Amygdala (tissue), 56 donors: ENCODE measurements around the gene MAGI2.

ENCODE experiments used
- DNase-seq, 56 donors: peaks; one replicate each; lab custom pipeline; 2025; lab: John Stamatoyannopoulos, UW

MAGI2 gene

DNA sequence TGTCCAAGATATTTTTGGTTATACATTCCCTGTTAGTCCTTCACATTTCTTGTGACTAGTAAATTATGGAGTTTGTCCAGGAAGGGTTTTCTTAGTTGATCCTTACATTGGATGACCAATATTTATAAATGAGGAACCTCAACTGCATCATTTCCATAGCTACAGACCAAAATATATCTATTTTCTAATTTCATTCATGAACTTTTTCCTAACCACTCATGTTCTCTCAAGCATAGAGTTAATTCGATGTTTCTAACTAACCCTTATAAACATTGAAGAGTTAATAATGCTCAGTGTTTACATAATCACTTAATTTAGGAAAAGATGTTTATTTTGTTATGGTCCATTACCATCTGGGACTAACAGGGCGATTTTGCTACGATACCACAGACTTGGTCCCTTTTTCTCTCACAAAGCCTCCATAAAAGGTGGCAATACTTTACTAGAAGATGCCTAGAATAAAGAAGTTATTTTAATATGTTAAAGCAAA is 591.0 kb downstream of the MAGI2 start:
- DNase-seq: no peak

DNA sequence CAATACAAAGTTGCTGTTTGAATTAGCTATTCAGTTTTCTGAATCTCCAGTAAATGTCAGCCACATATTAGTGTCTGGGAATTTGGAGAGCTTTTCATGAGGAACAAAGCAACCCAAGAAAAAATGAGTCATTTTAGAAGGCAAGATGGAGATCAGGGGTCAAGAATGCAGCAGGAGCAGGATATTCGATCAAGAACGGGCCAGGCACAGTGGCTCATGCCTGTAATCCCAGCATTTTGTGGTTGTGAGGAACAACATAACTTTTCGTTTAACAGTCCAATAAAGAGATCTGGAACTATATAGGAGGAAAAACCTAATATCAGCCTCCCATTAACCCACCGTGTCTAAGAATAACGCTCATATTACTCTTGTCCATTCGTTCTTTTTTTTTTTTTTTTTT is 600.5 kb downstream of the MAGI2 start:
- no peak for DNase-seq

DNA sequence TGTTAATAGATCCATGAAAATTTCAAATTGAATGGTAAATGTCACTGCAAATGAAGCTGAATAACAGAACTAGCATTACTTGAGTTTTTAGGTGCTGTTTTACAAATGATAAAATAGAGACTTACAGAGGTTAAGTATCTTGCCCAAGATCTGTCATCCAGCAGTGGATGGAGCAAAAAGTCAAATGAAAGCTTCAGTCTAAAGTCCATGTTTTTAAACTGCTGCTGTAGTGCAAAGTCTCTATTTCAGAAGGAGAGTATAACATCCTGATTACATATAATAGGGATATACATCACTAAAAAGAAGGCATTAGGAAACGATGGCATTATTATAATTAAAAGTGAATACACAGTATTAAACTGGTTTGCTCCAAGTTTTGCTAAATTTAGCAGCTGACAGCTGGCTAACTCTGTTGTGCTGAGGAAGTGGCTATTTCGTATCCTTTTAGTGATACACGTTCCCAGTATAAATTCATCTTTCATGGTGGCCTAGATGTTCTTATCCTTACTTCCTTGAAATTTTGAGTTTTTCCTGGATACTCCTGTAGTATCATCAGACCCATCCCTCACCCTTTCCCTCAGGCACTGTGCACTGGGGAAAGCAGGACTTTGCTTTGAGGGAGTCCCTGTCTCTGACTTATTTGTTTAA is 603.2 kb downstream of the MAGI2 start:
- no peak for DNase-seq

DNA sequence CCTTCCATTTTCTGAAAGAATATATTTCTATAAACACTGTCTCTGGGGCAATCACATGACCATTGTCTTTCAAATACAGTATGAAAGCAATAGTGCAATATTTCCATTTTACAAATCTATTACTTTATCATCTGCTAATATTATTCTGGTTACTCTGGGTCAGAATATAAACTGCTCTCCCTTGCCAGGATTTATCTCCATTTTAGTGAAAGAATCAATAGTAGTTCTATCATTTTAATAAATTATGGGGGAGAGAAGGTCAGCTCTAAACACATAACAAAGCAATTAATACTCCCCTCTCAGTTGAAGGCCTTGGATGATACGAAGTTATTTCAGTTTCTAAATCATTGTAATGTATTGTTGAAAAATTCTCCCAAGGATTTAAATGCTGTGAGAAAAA is 608.3 kb downstream of the MAGI2 start:
- no peak for DNase-seq

DNA sequence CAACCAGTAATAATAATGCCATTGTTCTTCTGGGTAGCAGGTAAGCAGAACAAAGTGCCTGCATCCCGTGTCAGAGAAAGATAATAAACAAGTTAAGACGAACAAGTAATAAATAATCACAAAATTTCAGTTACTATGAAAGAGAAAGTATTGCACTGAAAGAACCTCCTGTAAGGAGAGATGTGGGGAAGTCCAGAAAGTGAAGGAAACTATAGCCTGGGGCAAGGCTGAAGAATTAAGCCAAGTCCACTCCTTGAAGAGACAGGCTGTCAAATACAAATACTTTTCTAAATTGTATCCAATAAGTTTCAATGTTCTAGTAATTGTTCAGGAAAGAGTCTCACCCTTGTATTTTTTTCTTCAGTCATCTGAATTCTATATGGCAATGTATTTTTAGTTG is 611.4 kb downstream of the MAGI2 start:
- DNase-seq: no peak

DNA sequence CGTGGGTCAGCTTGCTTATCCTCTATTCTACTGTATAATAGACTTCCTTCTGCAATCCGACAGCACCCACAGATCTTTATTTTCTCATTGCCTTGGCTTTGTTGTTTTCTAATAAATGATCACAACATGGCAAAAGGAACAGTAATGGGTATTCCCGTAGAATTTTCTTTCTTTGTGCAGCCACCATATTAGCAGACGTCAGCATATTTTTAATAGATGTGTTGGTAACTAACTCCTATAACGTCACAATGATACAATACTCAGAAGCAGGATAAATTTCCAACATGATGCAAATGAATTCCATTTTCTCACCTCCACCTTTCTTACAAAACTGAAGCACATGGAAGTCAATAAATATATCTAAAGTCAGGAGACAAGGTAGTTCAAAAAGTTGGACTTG is 617.6 kb downstream of the MAGI2 start:
- no peak for DNase-seq

DNA sequence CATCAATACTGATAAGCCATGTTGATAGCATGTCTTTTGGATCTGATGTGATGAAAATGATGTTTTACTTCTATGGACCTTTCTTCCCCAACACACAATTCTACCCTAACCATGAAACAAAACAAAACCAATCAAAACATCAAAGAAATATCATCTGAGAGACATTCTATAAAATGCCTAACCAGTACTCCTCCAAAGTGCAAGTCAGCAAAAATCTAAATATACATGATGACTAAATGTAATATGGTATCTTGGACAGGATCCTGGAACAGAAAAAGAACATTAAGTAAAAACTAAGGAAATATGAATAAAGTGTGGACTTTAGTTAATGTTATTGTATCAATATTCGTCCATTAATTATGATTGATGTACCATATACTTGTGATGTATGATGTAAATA is 625.1 kb downstream of the MAGI2 start:
- no peak for DNase-seq

DNA sequence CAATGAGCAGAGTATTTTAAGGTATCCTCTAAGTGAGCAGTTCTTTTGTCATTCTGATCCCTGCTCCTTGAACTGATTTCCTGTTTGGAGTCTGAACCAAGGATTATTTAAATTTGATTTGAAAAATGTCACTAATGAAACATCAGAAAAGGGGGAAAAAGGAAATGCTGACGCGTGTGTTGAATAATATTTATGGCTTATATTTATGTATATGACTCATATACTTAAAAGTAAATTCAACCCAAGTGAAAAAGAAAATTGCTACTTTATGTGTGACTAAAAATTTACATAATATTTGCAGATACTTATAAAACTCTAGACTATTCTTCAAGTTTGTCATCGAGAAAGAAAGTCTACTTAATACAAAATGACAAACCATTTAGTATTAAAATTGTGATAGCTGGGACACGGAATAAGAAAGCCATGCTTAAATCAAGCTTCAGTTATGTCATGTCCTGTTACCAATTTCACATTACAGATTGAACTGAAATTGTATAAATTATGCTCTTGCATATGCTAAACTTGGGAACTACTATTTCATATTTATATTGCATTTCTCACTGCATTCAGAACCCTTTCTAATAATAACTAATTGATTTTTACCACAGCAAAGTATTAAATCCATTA is 649.9 kb downstream of the MAGI2 start:
- no peak for DNase-seq

DNA sequence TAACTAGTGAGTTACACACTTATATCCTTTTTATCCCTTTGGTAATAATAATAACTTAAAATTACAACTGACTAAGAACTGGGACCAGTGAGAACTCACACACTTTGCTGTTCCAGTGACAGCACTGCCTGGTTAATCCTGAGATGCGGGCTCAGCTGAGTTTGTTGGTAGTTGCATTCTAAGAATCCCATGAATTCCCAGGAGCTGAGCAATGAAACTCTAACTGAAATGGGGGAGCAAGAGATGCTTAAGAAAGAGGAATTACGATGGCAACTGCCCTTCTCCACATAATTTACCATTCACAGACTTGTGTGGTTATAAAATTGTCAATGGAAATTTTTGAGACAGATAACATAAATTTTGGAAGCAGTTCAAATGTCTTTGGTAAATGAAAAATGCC is 659.4 kb downstream of the MAGI2 start:
- DNase-seq: no peak

DNA sequence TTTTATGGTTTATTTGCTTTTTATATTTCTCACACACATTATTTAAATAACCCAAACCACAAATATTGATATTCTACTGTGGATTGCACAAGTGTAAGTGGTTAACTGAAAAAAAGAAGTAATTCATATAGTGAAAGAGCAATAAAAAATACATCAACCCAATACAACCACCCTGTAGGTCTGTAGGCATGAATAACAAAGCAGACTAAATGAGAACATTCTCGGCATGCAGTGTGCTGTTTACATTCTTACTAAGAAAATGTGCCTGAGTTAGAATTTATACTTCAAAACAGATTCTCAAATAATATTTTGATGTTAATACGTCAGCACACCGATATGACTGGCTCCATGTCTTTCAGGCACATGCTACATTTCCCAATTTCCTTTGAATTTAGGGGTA is 660.8 kb downstream of the MAGI2 start:
- no peak for DNase-seq

DNA sequence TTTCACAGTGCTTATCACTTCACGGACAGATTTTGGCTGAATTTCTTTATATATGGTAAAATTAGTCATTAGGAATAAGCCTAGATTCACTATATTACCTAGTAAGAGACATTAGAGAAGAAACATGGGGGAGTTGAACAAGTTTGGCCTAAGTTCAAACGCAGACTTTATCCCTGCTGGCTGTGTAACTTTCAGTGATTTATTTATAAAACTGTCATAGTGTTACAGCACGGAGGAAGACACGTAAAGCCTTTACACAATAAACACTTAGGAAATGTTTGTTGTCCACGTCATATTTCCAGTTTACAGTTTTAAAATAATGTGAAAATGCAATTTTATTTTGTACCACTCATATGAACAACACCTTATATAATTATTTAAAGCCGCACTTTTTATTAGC is 661.5 kb downstream of the MAGI2 start:
- DNase-seq: no peak

DNA sequence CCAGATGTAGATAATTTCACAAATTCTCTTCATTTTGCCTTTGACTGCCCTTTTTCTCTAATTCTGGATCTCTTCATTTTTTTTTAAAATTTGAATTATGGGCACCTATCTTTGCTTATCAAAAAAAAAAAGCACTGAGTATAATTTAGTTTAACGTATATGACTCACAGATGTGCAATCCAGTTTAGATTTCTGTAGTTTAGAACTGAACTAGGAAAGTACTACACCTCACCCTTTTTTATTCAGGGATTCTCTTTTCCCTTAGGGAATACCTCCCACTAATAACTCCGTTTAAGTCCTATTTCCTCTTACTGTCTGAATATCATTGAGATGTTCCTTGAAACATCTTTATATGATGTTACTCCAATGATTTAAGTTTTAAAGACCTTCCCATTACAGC is 665.0 kb downstream of the MAGI2 start:
- no peak for DNase-seq

DNA sequence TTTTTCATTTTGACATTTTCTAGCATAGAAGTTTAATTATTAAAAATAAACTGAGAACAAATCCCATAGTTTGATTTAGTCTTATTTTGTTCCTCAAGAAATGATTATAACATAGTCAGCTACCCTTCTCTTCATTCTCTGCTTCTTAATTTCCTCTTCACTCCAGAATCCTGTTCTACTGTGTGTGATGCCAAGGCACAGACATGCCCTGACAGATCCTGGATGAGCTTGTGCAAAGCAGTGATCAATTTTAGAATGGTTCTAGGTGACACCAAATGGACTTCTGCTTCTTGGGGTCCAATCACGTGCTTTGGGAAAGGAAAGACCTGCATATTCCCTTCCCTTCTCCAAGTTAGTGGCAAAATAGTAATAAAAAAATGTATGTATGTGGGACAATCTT is 665.6 kb downstream of the MAGI2 start:
- DNase-seq: no peak

DNA sequence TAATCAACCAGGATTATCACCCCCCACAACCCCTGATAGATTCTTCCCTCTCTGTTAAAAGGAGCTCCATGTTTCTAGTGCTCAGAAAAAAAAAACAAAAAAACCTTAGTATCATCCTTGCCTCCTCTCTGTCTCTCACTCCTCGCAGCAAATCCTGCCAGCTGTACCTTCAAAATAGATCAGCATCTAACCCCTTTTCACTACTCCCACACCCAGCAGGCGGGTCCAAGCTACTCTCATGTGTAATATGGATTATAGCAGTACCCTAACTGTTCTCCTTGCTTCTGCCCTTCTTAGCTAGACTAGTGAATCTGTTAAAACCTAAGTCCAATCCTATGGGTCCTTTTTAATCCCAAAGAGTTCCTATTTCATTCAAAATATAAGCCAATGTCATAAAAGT is 667.4 kb downstream of the MAGI2 start:
- DNase-seq: peak in 4 of 56 donors; percentile 4 to 29 (median 12)

DNA sequence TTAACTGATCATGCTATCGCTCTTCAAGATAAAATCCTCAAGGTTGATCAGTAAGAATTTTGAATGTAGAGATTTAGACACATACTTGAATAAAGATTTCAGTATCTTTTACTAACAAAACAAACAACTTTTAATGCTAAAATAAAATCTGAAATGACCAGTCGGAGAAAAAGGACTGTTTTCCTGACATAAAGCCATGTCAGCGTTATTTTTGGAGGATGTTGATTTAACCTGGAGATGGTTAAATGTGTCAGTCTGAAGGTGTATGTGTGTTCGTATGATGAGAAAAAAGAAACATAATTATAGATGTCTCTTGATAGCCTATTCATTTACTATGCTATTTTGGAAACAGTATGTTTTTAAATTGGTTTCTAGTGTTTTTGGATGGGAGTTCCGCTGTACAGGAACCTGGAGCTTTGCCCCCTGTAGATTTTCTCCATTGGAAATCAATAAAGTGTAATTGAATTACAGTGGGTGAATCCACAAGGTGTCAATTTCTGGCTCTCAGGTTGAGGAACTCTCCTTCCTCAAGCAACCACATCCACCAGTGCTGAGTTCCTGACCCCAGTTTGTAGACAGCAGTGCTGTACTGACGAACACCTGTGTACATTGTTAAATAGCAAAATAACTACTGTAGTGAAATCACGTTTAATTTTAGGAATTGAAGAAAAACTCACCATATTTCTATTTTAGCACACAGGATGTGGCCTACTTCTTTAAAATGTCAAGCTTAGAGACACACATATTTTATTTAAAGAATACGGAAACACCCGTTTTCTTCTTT is 670.1 kb downstream of the MAGI2 start:
- DNase-seq: no peak

DNA sequence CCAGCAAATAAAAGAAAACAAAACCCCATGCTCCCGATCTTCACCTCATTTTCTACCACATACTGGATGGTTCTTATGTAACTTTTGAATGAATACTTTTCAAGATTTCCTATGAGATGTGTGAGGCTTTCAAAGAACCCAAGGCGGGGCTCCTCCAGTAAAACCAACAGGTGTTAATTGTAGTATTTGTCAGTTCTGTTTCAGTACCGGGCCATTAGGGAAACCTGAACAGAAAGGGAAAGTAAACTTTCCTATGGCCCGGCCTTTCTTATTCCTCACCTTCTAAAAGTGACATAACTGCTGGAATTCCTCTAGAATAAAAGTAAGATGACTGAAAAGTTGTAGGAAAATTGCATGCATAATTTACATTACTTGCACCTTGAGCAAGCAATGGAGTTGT is 672.9 kb downstream of the MAGI2 start:
- DNase-seq: no peak

DNA sequence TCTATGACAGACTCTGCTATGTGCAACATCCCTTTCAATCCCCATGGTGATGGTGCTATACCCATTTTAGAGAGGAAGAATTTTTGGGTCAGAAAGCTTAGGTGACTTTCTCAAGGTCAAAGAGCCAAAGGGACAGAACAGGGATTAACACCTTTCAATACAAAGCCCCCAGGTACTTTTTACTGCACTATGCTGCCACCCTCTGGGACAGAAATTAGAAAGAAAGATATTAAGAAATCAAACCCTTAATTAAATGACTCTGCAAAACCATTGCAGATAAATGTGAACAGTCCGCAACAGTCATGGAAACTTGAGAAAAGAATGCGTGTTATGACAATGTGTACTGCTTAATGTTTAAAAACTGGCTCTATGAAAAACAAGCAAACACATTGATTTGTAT is 673.7 kb downstream of the MAGI2 start:
- DNase-seq: no peak

DNA sequence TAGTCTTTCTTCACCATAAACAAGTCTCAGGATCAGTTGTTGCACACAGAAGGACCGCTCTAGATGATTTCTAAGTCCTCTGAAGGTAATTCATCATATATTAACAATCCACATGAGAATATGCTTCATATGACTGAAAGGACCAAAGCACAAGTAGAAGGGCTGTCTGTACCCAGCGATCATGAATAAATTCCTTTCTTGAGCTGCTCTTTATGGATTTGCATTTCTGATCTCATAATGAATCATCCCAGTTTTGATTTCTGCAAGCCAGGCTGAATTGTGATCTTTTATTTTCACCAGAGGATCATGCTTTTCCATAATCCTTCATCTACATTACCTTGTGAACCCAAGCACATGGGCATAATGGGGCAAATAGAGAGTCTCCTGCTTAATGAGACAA is 675.6 kb downstream of the MAGI2 start:
- no peak for DNase-seq

DNA sequence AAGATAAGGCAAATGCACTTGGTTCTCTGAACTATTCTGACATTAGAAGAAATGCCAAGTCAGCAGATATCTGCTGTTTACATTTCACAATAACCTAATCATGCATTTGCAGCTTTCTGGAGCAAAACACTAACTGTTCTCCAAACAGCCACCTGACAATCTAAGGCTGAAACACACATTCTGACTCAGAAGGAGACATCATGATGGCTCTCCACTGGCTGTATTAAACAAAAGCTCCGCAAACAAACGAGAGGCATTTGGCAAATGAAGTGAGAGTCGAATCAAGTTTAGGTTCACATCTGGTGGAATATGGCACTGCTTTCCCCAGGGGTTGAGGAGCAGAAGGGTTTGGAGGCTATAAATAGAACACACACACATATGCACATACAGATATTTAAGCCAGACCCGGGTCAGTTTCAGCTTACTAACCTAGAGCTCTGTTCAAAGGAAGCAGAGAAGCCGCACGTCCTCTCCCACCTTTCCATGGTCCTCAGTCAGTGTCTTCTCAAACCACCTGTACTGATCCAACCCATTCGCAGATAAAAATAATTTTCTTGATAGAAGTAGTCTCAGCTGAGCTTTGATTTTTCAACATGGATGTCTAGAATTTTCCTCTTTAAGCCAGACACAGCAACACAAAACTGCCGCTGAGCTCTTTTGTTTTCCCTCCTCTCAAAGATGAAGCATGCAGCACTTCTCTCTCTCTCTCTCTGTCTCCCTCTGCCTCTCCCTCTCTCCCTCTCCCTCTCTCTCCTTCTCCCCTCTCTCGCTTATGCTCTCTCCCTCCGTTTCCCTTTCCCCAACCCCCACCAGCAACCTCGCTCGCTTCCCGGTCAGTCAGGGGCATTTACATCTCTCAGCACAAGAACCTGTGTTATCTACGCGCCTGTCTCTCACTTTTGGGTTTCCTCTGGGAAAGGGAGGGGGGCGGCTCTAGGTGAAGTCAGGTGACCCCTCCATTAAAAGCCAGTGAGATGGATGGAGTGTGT is 682.8 kb downstream of the MAGI2 start:
- peak in 31 of 56 donors; percentile 3 to 77 (median 31) for DNase-seq

DNA sequence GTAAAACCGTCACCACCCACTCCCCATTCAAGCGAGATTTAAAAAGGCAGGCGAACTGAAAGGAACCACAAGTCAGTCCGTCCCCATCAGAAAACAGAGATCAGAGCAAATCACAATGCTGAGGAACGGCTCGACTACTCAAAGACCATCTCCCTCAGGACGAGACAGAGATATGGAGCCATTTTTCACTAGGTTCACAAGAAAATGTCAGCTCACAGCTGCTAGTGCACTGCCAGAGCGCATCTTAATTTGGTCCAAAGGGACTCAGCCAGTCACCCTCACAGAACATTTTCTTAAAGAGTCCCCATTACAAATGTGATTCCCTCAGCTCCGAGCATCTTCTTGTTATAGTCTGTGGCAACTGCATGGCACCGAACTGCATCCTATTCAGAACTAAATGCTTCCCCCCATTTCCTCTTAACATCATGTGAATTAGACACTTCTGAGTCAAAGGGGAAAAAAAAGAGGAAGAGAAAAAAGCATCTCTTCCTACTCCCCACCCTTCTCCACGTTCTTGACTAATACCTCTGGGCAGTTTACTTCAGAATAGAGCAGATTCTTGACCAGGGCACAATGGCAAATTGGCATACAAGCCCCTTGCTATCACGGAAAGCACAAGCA is 683.9 kb downstream of the MAGI2 start:
- peak in 27 of 56 donors; percentile 0 to 59 (median 24) for DNase-seq
